ENCODE measurements around the gene ANGPTL2.

The ANGPTL2 gene

DNA sequence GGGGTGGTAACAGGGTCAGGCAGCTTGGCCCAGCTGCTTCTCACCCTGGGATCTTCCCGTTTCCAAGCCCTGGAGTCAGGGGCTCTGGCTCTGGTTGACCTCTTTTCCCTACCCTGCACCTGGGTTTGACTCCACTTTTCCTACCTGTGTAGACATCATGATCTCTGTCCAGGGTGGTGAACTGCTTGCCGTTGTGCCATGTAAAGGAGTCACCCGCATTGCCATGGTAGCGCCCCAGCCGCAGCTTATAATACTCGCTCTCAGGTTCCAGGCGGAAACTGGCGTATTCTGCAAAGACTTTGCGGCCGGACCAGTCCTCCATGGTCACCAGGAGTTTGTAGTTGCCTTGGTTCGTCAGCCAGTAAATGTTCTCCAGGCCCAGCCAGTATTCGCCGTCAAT lies 30.9 kb downstream of the ANGPTL2 start:
- no peak for DNase-seq

DNA sequence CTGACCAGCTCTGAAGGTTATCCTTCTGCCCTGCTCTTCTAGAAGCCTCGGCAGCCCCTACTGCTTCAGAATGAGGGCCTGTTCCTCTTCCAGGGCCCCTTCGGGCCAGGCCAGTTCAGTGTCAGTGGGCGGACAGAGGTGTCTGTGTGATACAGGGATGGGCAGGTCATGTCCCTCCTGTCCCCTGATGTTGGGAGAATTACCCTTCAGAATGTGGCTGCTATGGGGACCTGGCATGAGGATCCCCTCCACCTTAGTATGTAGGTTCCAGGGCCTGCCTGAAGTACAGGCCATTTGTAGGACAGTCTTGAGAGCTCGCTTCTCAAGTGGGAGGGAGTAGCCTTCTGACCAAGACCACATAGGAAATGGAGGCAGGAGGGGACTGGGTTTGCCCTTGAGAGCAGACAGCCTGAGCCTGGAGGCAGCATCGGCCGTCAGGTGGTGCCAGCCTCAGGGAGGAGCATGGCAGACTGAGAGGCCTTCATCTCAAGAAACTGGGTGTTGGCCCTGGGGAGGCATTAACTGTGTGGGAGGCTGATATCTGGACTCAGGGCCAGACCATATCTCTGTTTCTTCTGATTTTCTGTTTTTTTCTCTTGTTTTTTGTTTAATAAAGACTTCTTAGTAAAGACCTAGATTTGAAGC lies 32.0 kb downstream of the ANGPTL2 start:
- DNase-seq = no peak

DNA sequence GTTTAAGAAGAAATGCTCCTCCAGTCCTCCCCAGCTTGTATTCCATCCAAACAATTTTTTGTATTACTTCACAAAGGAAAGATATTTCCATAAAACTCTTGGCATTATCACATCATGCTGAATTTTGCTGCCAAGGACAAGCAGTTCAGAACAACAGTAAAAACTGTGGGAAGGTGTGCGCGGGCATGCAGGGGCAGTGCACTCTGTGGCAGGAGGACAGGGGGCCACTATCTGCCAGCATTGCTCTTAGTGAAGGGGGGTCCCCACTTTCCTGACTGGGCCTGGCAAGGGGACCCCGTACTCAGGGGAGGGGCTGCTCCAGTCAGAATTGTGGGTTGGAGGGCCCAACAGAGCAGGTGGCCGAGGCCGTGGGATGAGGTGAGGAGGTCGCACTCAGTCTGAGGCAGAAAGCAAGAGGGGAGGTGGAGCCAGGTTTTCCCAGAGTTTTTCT lies 32.8 kb downstream of the ANGPTL2 start:
- DNase-seq = no peak

DNA sequence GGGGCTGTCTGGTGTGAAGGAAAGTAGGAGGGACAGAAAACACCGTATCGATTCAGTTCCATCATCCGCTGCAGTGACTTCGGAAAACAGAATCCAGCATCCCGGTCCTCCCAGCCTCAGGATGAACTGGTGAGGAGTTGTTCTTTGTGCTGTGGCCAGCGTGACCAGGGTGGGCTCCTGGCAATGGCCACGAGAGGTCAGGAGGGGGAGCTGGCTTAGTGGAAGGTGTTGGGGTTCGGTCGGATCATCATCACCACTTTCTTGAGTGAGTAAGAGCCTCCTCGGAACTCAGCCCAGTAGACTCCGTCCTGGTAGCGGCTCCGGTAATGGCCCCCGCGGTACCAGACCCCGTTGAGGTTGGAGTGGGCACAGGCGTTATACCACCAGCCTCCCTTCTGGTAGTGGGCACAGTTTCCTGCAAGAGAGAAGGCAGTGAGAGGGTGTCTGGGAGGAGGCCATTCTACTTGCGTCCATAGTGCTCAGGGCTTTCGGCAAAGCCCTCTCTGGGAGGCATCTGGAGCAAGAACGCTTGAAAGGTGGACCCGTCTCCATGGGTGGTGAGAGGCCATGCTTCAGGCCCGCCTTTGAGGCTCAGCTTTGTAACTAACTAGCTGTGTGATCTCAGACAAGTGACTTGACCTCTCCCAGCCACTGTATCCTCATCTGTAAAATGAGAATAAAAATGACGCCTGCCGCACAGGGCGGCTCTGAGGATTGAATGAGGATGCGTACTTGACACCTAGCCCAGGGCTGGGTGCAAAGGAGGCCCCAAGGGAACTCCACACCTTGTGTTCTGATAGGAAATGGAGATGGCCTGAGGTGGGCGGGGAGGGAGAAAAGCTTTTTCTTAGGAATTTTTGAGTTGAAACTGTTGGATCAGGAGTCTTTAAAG lies 33.5 kb downstream of the ANGPTL2 start:
- no peak for DNase-seq

DNA sequence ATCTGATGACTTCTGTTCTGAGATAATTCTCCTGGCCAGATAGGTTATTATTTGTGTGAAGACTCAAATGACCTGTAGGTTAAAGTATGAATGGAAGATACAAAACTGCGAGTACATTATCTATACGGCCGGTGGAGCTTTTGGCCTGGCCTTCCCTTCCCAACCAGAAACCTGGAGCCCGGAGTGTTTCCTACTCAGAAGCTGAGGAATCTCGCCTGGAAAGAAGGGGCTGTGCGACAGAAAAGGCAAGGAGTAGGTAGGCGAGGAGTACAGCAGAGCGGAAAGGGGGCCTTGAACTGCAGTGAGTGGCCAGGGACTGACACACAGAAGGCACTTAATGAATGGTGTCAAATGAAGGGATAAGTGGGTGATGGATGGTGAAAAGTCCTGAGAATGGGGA lies 34.6 kb downstream of the ANGPTL2 start:
- DNase-seq = no peak

DNA sequence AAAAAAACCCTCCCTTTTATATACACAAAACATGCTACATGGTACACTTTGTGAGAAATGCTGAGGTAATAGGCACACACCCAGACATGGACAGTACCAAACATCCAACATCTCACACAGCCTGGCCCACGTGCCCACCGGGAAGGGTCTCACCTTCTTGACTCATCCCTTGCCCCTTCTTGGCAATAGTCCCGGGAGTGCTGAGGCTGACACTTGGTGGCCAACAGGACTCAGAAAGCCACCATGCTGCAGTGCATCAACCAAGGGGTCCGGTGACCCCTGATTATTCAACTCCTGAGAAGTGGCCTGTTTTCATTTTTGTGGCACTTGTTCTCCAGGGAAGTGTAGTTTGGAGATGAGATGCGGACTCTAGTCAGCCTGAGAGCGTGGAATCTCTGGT lies 35.0 kb downstream of the ANGPTL2 start:
- no peak for DNase-seq

- no peak for DNase-seq
Observed at GRCh38 chr9:127086771-127087170, 35.7 kb downstream of the ANGPTL2 start.

DNA sequence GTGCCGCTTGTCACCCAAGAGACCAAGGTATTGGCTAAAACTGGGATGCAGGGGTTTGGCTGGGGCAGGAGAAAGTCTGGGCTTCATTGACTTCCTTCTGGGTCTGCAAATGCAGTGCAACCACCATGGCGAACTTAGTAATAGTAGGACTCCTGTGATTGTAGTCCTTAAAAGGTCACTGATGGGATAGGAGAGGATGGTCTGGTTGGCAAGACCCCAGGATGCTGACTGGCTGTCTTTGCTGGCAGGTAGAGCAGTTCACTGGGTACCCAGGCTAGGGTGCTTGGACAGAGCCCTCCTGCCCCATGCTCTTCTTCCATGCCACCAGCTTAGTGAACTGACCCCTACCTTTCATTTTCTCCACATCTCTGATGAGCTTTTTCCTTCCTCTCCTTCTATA lies 37.2 kb downstream of the ANGPTL2 start:
- no peak for DNase-seq

- DNase-seq = no peak
Observed at GRCh38 chr9:127084076-127085039, 38.1 kb downstream of the ANGPTL2 start.

- no peak for DNase-seq
Observed at GRCh38 chr9:127083138-127083980, 39.1 kb downstream of the ANGPTL2 start.

GRCh38 chr9:127081250-127082185 lies 40.9 kb downstream of the ANGPTL2 start:
- no peak for DNase-seq

- no peak for DNase-seq
Observed at GRCh38 chr9:127079446-127080140, 42.8 kb downstream of the ANGPTL2 start.

- no peak for DNase-seq
Observed at GRCh38 chr9:127078988-127079387, 43.4 kb downstream of the ANGPTL2 start.

- no peak for DNase-seq
Observed at GRCh38 chr9:127078336-127078735, 44.1 kb downstream of the ANGPTL2 start.

DNA sequence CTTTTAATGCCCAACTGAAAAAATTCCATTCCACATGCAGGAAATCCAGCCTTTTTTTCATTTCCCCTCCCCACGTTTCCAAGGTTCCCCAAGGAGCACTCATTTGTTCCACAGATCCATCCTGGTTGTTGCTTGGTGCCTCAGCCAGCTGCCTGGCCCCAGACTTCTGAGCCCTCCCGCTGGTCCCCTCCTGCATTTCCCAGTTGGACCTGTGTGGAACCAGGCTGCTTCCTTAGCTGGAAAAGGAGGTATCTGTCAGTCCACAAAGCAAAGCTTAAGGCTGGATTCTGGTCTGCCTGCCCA lies 44.8 kb downstream of the ANGPTL2 start:
- DNase-seq = no peak

DNA sequence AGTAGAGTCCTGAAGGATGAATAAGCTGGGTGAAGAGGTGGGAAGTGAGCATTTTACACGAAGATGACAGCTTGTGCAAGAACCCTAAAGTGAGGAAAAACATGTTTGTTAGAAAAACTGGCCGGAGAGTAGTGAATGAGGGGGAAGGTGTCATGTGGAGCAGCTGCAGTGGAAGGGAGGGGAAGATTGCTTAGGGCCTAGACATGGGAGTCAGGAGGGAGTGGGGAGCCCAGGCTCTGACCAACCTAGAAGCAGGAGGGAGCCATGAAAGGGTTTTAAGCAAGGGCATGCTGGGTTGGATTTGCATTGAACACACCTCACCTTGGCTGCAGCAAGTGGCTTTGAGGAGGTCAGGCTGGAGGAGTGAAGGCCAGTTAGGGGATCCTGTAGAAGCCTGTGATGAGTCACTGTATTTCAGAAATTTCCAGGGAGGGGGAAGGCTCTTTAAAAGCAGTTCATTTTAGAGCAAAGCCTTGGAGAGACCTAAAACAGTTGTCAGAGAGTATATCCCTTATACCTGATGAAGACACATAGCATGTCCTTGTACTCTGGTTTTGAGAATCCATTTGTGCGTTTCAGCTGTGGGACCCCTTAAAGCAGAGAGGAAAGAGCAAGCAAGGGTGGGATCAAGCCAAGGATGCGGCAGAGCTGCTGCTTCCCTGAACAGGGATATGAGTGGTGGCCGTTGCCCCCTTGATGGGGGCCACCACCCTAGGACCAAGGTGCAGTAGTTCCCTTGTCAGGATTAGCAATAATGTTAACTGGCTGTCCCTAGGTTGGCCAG lies 45.4 kb downstream of the ANGPTL2 start:
- DNase-seq = no peak

DNA sequence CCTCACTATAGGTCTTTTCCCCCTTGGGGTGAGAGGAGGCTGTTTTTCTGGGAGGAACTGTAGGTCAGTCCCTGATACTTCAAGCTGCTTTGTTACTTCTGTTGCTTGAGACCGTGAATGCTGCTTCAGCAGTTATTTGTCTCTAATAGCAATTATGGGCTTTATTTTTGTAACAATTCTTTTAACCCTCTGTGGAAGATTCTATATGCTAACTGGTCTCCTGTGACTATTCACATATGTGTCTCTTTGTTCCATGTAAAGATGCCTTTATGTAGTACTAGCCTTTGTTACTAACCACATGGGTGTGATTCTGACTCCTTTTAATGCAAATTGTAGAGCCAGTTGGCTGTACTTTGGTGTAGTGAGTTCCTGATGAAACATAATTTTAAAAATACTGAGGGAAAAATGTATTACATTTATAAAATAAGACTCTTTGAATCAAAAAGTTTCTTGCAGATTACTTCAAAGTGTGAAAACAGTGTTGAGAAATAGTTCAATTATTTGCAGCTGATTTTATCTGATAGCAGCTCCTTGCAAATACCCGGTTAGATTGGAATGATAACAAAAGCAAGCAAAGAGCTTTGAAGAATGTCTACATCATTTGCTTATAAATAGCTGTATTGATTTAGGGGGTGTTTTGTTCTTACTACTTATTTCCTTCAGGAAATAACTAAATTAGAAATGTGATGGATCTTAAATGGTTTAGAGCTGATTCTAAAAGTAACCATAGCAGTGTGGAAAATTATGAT lies 46.6 kb downstream of the ANGPTL2 start:
- no peak for DNase-seq

DNA sequence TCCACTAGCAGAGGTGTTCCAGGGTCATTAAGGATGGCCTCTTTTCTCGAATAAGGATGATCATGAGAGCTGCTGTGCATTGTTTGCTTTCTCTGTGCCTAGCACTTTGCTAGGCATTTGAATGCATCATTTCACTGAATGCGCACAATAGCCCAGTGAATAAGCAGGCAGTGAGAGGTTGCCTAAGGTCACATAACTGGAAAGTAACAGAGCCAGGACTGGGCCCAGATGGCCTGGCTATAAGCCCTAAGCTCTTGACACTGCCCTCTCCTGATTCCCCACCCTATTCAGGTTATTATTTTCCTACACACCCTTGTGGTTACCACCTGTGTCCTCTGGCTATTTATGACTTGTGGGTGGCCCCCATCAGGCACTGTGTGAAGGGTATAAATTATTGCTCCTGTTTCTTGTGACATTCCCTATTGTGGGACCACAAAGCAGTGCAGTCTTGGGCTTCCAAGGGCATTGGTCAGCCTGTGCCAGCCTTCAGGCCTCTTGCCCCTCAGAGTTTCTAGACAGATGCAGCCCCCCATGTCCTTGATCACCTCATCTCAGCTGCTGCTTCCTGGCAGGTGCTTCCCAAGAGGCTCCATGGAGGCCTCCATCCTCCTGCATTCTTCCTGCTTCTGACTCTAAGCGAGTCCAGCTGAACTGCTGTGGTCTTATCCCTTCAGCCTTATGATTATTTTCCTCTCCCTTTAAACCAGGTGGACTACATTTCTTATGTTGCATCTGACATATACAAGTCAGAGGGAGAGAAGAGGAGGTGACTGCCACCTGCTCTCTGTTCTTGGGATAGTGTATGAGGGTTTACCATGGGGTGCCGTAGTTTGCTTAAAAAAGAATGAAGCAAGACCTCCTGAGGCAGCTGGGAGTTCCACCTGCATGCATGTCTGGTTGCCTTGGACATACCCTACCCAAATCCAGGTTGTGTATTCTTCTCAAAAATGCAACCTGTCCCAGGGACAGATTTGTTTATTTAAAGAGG lies 47.6 kb downstream of the ANGPTL2 start:
- DNase-seq = no peak

Measured in NCI-H1436 (cell line).